GM18520 (cell line): Measurements from ENCODE around the gene DISP2.

Source experiments
- ATAC-seq: cut with Tn5 transposase; IDR thresholded peaks from one replicate; pipeline ENCODE4 v1.9.1; 2021; ENCODE audit not compliant: unreplicated experiment

The DISP2 gene

GRCh38 chr15:40388941-40389823 is 31.2 kb downstream of the DISP2 start:
- no peak for ATAC-seq

- ATAC-seq, result no peak
These were observed 32.0 kb downstream of the DISP2 start for GRCh38 chr15:40389824-40390595.

- ATAC-seq, result no peak
These were observed 35.2 kb downstream of the DISP2 start for GRCh38 chr15:40392986-40393948.

- ATAC-seq, result no peak
These were observed 39.8 kb downstream of the DISP2 start for GRCh38 chr15:40397688-40398412.

DNA sequence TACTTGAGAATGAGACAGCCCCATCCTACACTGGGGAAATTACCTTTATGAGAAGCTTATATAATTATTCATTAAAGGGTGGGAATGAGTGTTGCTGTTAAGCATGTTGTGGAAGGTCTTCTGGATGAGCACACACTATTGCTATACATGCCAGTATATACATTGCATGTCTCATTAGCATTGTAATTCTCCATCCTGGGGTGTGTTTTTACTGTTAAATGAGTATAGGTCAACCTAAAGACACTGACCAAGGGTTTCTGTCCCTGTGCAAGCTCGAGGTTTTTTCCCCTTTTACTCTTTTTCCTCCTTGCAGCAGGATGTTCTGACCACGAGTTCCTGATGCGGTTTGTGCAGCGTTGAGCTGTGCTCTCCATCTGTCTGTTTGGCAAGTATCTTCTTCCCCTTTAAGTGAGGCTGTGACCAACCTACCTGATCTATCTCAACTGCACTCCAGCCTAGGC is 40.4 kb downstream of the DISP2 start:
- ATAC-seq, result peak; percentile 64

GRCh38 chr15:40399370-40399769 is 41.4 kb downstream of the DISP2 start:
- ATAC-seq, result no peak

DNA sequence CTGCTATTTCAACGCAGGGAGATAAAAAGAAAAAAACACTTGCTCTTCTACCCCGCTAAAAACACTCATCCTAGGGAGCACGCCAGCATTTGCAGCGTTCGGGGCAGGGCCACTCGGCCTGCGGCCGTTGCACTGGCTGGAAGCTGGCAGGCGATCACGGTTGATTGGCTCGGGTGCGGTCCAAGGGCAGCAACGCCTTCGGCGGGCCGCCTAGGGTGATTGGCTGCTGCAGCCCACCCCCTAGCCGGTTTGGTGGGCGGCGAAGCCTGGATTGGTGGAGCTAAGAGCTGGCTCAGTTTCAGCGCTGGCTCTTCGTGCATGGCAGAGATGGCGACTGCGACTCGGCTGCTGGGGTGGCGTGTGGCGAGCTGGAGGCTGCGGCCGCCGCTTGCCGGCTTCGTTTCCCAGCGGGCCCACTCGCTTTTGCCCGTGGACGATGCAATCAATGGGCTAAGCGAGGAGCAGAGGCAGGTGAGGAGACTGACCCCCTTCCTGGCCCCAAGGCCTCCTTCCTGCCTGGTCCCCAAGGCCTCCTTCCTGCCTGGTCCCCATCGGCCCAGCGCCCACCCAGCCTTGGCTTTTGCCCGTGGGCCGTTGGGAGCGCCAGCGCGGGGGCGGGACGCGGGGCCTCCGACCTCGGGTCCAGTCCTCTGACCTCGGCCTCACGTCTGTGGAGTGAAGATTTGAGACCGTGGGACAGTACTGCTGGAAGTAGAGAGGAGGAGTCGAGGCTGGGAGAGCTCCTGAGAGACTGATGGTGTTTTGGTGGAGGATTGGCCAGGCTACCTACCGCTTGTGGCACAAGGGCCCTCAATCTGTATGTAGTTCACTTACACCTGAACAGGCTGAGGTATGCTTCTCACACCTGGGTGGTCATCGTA is 47.7 kb downstream of the DISP2 start, which contains the start of gene IVD:
TSS of gene IVD (plus strand) at position 295 of the 881 bp plus-strand sequence. CDS start at position 328, 33 bp downstream.
- ATAC-seq, result peak; percentile 76

DNA sequence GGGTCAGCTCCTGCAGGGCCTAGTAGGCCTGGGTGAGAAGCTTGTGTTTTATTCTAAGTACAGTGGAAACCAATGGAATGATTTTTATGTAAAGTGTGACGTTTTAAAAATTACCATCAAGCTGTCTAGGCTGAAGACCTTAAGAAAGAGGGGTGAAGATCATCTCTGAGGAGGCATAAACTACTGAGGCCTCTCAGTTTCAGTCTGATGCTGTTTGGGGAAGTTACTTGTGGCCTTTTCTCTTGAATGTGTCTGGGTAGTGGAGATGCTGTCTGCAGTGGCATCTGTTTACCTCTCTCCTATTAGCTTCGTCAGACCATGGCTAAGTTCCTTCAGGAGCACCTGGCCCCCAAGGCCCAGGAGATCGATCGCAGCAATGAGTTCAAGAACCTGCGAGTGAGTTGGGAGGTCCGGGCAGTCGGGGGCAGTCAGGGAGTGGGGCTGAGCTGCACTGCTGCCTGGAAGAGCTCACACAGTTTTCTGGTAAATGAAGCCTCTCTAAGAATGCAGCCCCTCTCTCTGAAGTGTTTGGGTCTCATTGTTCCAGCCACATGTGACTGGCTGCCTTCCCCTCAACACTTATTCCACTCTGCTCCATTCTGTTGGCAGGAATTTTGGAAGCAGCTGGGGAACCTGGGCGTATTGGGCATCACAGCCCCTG is 49.4 kb downstream of the DISP2 start:
- peak; percentile 30 for ATAC-seq

GRCh38 chr15:40409366-40409765 is 51.3 kb downstream of the DISP2 start:
- no peak for ATAC-seq

GRCh38 chr15:40410476-40410875 is 52.5 kb downstream of the DISP2 start:
- no peak for ATAC-seq

- no peak for ATAC-seq
These were observed 54.2 kb downstream of the DISP2 start for GRCh38 chr15:40412095-40412759.

- ATAC-seq, result no peak
These were observed 55.0 kb downstream of the DISP2 start for GRCh38 chr15:40413036-40413435.

DNA sequence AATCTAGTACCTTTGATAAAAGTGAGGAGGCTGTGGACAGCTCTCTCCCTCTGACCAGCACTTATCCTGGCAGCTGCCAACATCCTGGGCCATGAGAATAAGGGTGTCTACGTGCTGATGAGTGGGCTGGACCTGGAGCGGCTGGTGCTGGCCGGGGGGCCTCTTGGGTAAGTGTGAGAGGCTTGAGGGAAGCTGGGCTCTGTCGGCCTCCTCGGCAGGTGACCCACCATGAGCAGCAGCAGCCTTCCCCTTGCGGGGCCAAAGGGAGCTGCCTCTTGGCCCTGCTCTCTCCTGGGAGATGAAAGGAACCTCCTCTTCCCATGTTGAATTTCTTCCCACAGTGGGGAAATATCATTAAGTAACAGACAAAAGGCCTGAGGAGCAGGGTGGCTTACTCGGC is 56.8 kb downstream of the DISP2 start:
- no peak for ATAC-seq

DNA sequence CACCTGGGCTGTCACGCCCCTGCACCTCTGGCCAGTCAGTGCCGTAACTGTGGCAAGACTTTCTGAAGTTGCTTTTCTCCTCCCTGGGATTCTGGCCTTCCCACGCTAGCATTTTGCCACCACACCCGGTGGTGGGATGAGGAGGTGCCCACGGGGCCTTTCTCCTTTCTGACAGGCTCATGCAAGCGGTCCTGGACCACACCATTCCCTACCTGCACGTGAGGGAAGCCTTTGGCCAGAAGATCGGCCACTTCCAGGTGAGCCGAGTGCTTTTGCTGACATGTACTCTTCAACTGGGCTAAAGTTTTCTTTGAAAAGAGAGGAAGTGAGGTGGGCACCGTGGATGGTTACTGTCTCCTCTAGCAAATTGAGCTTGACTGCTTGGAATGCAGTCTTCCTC is 57.2 kb downstream of the DISP2 start:
- ATAC-seq, result no peak

GRCh38 chr15:40416056-40416455 is 58.0 kb downstream of the DISP2 start:
- no peak for ATAC-seq

DNA sequence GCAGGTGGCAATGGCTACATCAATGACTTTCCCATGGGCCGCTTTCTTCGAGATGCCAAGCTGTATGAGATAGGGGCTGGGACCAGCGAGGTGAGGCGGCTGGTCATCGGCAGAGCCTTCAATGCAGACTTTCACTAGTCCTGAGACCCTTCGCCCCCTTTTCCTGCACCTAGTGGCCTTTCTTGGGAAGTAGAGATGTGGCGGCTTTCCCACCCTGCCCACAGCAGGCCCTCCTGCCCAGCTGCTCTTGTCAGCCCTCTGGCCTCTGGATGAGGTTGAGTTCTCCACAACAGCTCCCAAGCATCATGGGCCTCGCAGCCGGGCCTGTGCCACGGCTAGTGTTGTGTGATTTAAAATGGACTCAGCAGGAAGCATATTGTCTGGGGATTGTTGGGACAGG is 60.1 kb downstream of the DISP2 start:
- ATAC-seq, result no peak

DNA sequence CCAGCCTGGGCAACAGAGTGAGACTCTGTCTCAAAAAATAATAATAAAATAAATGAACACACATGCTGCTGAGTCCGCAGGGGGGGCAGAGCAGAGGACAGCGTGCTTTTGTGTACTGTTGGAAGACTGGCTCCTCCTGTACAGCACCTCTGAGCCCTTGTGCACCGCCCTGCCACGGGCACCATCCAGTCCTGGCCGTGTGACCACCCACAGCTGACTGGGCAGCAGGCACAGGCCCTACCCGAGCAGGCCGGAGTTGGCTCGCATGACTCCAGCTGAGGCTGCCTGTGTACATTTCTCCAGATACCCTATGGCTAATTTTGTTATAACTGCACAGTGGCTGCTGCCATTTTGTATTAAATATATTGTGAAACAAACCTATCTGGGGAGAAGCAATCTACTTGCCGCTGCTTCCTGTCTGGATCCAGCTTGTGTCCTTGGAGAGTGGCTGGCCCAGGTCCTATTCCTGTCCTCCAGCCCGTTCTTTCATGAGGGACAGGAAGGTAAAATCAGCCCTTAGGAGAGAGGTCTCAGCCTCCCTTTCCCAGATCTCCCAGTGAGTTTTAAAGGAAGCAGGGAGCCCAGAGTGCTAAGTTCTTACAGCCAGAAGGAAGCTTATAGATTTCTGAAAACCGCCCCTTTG is 62.2 kb downstream of the DISP2 start:
- ATAC-seq, result no peak

GRCh38 chr15:40420793-40421192 is 62.8 kb downstream of the DISP2 start:
- no peak for ATAC-seq
